ENCODE data around the gene SPON1. TPM values are rescaled to one million over a fixed set of nuclear protein-coding genes. Genes with fewer than 3 reads are reported as not detected.

Gene SPON1
- total and polyA plus RNA-seq, 2 of the 8 experiments (the other 6 are each of a cell fraction or from before 2014, with no cell fraction given), result 1.5 to 5.4 TPM

DNA sequence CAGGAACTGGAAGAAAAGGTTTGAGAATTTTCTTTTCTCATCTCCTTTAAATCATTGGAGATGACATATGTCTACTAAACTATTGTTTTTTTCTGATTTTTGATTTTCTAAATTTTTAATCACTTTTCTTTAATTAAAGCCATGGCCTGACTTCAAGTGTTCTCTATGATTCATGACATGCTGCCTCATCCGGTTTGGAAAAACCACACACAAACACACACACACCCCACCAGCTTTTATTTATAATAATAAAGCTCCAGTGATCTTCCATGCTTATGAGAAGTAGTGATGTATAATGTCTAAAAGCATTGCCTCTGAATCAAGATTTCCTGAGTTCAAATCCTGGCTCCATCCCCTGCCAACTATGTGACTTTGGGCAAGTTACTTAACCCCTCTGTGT, 179.2 kb downstream of the SPON1 start (continued):
- no peak for TF ChIP-seq RNF2 (IDR thresholded peaks at IDR 0.05; ENCODE audit: borderline replicate concordance, low read depth, low read length, missing control alignments, poor library complexity, severe bottlenecking)
- TF ChIP-seq GABPA (IDR thresholded peaks at IDR 0.05; ENCODE audit: borderline replicate concordance, insufficient read depth, low read length), result no peak
- TF ChIP-seq GTF2F1 (IDR thresholded peaks at IDR 0.05; ENCODE audit: borderline replicate concordance, low read depth, low read length), result no peak
- TF ChIP-seq KDM5A (IDR thresholded peaks at IDR 0.05; ENCODE audit: low read length), result no peak
